Measurements from ENCODE around the gene PAX8. TPM values are rescaled to one million over a fixed set of nuclear protein-coding genes. Genes with fewer than 3 reads are reported as not detected.

PAX8 gene
- total RNA-seq, 1 experiment from 2014 or later: 2.4 TPM

DNA sequence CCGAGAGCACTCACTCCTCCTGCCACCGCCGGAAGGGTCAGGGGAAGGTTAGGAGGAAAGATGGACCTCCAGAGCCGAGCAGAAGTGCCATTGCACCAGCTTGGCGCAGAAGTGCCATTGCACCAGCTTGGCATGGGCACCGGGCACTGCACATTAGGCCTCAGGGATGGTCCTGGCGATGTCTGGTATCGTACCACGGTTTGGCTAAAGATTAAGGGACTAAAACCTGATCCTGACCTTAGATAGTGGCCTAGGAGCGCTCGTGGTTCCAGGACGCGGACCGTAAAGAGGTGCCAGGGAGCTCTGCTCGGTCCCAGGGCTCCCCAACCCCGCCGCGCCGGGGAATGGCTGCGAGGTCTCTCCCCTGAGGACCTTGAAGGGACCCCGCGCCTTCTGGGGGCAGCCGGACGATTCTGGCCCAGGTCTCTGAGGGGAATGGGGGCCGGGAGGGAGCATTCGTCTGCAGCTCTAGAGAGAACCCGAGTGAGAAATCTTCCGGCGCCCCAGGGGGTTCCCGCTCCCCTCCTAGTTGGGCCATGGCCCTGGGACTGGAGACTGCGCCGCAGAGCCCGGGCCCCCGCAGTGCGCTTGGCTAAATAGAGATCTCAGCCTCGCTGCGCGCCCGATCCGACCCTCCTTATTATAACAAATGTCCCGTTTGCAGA lies 1.8 kb downstream of the PAX8 start:
- no peak for DNase-seq (ENCODE audit: unreplicated experiment)
- BruUV-seq (replicated peaks): no TSS peak
- Mint-ChIP-seq H3K27me3 (ENCODE audit: insufficient read depth, unreplicated experiment) (peaks cover 12% of the 10 kb centered on the region), H3K36me3 (ENCODE audit: insufficient read depth, unreplicated experiment) (no peaks in the 10 kb centered on the region), H3K27ac (ENCODE audit: low read depth, unreplicated experiment) (no peak overlapping the region), H3K4me3 (ENCODE audit: unreplicated experiment) (no peak overlapping the region), H3K9me3 (ENCODE audit: unreplicated experiment) (no peaks in the 10 kb centered on the region), H3K4me1 (ENCODE audit: insufficient read depth, unreplicated experiment) (peaks cover 6% of the 10 kb centered on the region)
- TF ChIP-seq, protein P1, sequence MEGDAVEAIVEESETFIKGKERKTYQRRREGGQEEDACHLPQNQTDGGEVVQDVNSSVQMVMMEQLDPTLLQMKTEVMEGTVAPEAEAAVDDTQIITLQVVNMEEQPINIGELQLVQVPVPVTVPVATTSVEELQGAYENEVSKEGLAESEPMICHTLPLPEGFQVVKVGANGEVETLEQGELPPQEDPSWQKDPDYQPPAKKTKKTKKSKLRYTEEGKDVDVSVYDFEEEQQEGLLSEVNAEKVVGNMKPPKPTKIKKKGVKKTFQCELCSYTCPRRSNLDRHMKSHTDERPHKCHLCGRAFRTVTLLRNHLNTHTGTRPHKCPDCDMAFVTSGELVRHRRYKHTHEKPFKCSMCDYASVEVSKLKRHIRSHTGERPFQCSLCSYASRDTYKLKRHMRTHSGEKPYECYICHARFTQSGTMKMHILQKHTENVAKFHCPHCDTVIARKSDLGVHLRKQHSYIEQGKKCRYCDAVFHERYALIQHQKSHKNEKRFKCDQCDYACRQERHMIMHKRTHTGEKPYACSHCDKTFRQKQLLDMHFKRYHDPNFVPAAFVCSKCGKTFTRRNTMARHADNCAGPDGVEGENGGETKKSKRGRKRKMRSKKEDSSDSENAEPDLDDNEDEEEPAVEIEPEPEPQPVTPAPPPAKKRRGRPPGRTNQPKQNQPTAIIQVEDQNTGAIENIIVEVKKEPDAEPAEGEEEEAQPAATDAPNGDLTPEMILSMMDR (IDR thresholded peaks at IDR 0.05; ENCODE audit: unreplicated experiment): no peak
- intact Hi-C loops (cut with micrococcal nuclease): no loop called here
- ChIA-PET POLR2A (interaction anchor here (0.6 kb wide), 1 partner anchor 54 kb away, joined by 3 read pairs; no protein-coding TSS in a partner anchor), CTCF (interaction anchor here (0.6 to 1.5 kb wide), 4 partner anchors 28 to 93 kb away, joined by 3 to 5 read pairs (median 4); no protein-coding TSS in a partner anchor)

DNA sequence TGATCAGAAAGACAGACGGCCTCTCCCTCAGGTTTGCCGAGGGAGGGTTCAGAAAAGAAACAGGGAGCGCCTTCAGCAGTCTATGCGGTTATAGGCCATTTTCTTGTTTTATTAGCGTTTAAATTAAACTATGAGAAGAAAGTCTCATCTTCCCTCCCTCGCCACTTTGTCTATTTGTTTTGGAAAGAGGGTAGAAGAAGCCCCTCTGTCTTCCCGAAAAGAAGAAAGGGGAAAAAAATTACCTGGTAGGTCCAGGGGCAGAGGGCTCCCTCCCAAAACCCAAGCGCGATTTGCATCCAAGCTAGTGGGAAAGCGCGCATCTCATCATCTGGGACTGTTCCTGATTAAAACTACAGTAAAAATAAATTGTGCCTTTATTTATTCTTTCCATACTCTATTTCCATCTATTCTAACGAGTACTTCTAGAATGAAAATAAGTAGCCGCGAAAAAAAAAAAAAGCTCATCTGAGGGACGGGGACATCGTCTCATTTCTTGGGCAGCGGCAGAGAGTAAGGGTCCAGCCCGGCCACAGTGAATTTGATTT lies 2.4 kb downstream of the PAX8 start:
- CTCF ChIA-PET: interaction anchor here (0.6 to 1.5 kb wide), 4 partner anchors 27 to 94 kb away, joined by 3 to 5 read pairs (median 4); no protein-coding TSS in a partner anchor

DNA sequence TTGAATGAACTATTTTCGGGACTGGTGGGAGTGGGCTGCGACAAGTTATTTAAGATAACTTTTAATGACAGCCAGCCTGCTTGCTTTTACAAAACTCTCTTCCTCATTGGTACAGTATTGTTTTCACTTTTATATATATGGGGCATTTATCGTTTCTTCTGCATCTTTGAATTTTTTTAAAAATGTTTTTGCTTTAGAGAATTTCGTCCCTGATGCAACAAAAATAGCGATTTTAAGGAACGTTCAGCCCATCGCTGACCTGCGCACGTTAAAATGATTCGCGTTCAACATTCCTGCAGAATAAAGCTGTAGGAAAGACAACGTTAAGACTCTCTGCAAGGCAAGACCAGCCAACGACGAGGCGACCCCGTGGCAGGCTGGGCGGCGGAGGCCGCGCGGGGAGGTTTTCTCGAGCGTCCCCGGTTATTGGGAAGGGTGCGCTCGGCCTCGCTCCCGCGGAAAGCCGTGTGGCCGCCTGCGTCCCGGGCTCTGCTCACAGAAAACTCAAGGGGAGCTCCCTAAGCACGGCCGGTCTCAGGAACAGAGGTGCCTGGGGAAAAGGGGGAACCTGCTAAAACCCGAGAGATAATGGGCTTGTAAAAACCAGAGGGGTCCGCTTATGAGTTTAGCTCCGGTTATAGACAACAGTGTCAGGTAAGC lies 3.0 kb downstream of the PAX8 start:
- BruUV-seq (replicated peaks): no TSS peak
- ChIA-PET POLR2A (interaction anchor here (0.7 kb wide), 1 partner anchor 10 kb away, joined by 3 read pairs; no protein-coding TSS in a partner anchor), CTCF (interaction anchor here (0.6 to 1.5 kb wide), 4 partner anchors 27 to 115 kb away, joined by 3 to 5 read pairs (median 4); no protein-coding TSS in a partner anchor)
- TF ChIP-seq, protein P1 (IDR thresholded peaks at IDR 0.05; ENCODE audit: unreplicated experiment): no peak
- no peaks in the 10 kb centered on the region for H3K36me3 Mint-ChIP-seq (ENCODE audit: insufficient read depth, unreplicated experiment)
- peaks cover 12% of the 10 kb centered on the region for H3K27me3 Mint-ChIP-seq (ENCODE audit: insufficient read depth, unreplicated experiment)
- no peak for DNase-seq (ENCODE audit: unreplicated experiment)
- intact Hi-C loops (cut with micrococcal nuclease): no loop called here
- H3K4me3 Mint-ChIP-seq (ENCODE audit: unreplicated experiment): no peak overlapping the region
- H3K27ac Mint-ChIP-seq (ENCODE audit: low read depth, unreplicated experiment): no peak overlapping the region
- no peaks in the 10 kb centered on the region for H3K9me3 Mint-ChIP-seq (ENCODE audit: unreplicated experiment)
- H3K4me1 Mint-ChIP-seq (ENCODE audit: insufficient read depth, unreplicated experiment): peaks cover 4% of the 10 kb centered on the region

More for the DNA sequence above, 2.4 kb downstream of the PAX8 start:
- TF ChIP-seq, protein P1 (IDR thresholded peaks at IDR 0.05; ENCODE audit: unreplicated experiment): no peak
- no peaks in the 10 kb centered on the region for H3K9me3 Mint-ChIP-seq (ENCODE audit: unreplicated experiment)
- BruUV-seq (replicated peaks): no TSS peak
- no peak for DNase-seq (ENCODE audit: unreplicated experiment)
- intact Hi-C loops (cut with micrococcal nuclease): no loop called here
- H3K4me1 Mint-ChIP-seq (ENCODE audit: insufficient read depth, unreplicated experiment): peaks cover 4% of the 10 kb centered on the region
- H3K27ac Mint-ChIP-seq (ENCODE audit: low read depth, unreplicated experiment): no peak overlapping the region
- POLR2A ChIA-PET: interaction anchor here (0.6 kb wide), 1 partner anchor 55 kb away, joined by 3 read pairs; no protein-coding TSS in a partner anchor
- no peak overlapping the region for H3K4me3 Mint-ChIP-seq (ENCODE audit: unreplicated experiment)
- H3K36me3 Mint-ChIP-seq (ENCODE audit: insufficient read depth, unreplicated experiment): no peaks in the 10 kb centered on the region
- H3K27me3 Mint-ChIP-seq (ENCODE audit: insufficient read depth, unreplicated experiment): peaks cover 12% of the 10 kb centered on the region

DNA sequence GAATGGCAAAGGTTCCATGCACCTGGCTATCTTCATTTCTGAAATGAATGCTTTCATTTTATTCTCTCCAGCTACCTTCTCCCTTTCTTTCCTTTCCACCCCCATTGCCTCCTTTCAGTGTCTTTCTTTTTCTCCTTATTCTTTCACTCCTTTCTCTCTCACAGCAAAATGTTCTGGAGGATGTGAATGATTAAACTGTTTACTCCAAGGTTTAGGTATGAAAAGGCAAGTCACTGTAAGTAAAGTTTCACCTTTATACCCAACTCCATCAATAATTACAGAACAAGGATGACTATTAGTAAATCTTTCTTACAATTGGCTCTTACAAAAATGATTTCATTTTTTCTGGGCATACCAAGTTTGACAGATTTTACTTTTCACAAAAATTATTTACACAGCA lies 4.3 kb downstream of the PAX8 start:
- H3K27ac Mint-ChIP-seq (ENCODE audit: low read depth, unreplicated experiment): no peak overlapping the region
- POLR2A ChIA-PET: no interaction called here
- no peak for DNase-seq (ENCODE audit: unreplicated experiment)

More for the DNA sequence above, 4.3 kb downstream of the PAX8 start:
- BruUV-seq (replicated peaks): no TSS peak
- H3K27me3 Mint-ChIP-seq (ENCODE audit: insufficient read depth, unreplicated experiment): peaks cover 12% of the 10 kb centered on the region
- H3K36me3 Mint-ChIP-seq (ENCODE audit: insufficient read depth, unreplicated experiment): no peaks in the 10 kb centered on the region
- CTCF ChIA-PET: interaction anchor here (0.6 kb wide), 1 partner anchor 136 kb away, joined by 3 read pairs; no protein-coding TSS in a partner anchor
- intact Hi-C loops (cut with micrococcal nuclease): no loop called here
- H3K9me3 Mint-ChIP-seq (ENCODE audit: unreplicated experiment): no peaks in the 10 kb centered on the region
- TF ChIP-seq, protein P1 (IDR thresholded peaks at IDR 0.05; ENCODE audit: unreplicated experiment): no peak
- no peak overlapping the region for H3K4me3 Mint-ChIP-seq (ENCODE audit: unreplicated experiment)
- H3K4me1 Mint-ChIP-seq (ENCODE audit: insufficient read depth, unreplicated experiment): peaks cover 4% of the 10 kb centered on the region
